Measurements from ENCODE around the gene FBXO38.

GRCh38 chr5:148387325-148387724 lies 3.6 kb downstream of the FBXO38 start:
- TF ChIP-seq CTCF (conservative IDR thresholded peaks at IDR 0.05) (no peak), ZFX (IDR thresholded peaks at IDR 0.05) (no peak)
